OCI-LY3 (cell line): Measurements from ENCODE around the gene ADGRV1.
"Not testable (repeated sequence)": the region's sequence is repeated elsewhere in the genome, so short reads cannot be mapped to it uniquely, and the experiment has no call there.

Source experiments
- CTCF ChIP-seq: fragments of 200-600, 300-600 bp; sonication (generic); IDR thresholded peaks from 2 replicates; pipeline ENCODE4 v1.5.1; 2014; ENCODE audit warnings: antibody characterized with exemption, low read length, low read depth
- EZH2phosphoT487 ChIP-seq: fragments of 200-600 bp; shearing (Covaris generic); IDR thresholded peaks from 2 replicates; pipeline ENCODE4 v1.6.1; 2018; ENCODE audit warnings: antibody characterized with exemption, mixed run types, low read depth

GRCh38 chr5:90579905-90580304 is 21.3 kb downstream of the ADGRV1 start:
- not testable (repeated sequence) for TF ChIP-seq CTCF, EZH2phosphoT487
